HG02852 (cell line): ENCODE results near the gene KDM3A.

Experiments used
- ATAC-seq: cut with Tn5 transposase; IDR thresholded peaks from one replicate; pipeline ENCODE4 v1.9.1; 2021; ENCODE audit warnings: mild to moderate bottlenecking, moderate library complexity; ENCODE audit not compliant: unreplicated experiment

KDM3A gene

DNA sequence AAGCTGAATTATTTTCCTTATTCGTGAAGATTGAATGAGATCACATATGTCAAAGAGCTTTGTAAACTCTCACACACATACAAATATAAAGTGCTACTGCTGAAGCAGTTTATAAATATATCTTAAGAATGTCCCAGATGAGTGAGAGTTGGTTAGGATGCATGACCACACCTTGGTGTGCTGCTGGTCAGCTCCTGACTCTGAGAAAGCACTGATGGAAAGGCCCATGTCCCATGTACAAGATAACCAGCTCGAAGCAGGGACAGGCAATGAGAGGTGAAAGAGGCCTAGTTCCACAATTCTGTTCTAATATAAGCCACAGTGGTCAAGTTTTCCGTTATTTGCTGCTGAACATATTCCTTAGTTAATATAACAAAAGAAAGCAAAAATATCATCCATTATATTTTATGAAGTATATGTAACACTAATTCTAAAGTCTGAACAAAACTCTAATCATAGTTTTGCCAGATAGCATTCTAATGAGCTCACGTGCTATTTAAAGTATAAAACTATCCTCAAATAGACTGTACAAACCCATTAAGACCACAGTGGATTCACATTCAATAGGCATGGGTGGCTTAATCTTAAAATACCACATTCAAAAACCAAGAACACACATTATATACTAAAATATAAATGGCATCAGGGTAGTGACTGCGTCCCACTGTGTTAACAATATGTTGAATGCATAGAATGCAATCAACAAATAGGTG, 72.9 kb downstream of the KDM3A start:
- ATAC-seq, result no peak

DNA sequence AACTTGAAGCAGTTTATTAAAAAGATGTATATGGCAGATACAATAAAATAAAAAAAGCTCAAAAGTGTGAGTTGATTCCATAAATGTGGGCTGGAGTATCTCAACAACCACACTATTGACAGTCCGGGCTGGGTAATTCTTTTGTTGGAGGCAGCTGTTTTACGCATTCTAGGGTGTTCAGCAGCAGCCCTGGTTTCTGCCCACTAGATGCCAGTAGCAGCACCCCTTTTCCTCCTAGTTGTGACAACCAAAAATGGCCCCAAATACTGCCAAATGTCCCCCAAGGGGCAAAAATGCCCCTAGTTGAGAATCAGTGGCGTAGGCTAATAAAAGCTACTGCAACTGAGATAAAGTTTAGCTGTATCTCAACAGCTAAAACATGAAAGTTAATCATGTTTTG, 77.3 kb downstream of the KDM3A start:
- ATAC-seq, result no peak

DNA sequence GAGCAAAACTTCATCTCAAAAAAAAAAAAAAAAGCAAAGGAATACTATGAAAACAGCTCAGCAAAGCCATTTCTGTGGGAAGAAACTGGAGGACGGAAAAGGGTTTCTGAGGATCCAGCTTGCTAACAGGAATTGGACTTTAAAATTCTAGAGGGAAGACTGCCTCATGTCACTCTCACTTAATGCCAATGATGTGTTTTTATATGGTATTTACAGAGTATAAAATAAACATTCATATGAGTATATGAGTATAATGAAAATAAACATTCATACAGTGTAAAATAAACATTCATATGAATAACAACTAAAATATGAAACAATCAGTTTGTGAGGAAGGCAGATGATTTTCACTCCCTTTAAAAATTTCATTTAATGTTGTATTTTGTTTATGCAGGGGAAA, 78.2 kb downstream of the KDM3A start:
- ATAC-seq, result no peak

DNA sequence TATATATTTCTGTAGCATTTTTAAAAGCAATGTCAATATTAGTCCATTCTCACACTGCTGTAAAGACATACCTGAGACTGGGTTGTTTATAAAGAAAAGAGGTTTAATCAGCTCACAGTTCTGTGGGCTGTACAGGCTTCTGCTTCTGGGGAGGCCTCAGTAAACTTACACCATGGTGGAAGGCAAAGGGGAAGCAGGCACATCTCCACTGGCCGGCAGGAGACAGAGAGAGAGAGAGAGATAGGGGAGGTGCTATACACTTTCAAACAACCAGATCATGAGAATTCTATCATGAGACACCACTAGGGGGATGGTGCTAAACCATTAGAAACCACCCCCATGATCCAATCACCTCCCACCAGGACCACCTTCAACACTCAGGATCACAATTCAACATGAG, 79.0 kb downstream of the KDM3A start:
- no peak for ATAC-seq

DNA sequence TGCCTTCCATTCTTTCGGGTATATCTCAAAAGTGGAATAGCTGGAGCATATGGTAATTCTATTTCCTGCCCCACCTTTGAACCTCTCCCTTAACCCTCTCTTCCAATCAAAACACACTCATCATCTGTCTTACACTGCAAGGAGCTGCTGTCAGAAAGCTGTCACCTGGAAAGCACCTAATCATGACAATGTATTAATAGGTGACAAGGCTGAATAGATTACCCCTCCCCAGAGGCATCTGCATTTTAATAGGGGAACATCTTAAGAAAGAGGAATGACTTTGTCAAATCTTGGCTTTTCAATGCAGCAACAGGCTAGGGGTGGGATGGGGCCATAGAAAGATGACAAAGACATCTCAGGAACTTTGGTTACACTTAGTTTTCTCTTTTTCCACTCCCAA, 80.8 kb downstream of the KDM3A start:
- ATAC-seq, result no peak

DNA sequence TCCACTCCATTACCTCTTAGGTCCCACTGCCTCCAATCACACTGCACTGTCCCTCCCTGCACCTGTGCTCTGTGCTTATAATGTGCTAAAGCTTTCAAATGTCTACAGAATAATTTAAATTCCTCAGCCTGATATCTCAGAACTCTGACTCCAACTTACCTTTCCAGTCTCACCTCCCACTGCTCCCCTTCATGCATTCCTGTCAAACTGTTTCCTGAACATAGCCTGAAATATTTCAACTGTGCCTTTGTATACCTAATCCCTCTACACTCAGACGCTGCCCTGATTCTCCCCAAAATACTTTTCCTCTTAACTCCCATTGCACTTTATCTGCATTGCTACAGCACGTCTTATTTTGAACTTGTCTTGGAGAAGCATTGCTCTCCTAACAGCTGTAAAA, 81.5 kb downstream of the KDM3A start:
- ATAC-seq, result no peak

DNA sequence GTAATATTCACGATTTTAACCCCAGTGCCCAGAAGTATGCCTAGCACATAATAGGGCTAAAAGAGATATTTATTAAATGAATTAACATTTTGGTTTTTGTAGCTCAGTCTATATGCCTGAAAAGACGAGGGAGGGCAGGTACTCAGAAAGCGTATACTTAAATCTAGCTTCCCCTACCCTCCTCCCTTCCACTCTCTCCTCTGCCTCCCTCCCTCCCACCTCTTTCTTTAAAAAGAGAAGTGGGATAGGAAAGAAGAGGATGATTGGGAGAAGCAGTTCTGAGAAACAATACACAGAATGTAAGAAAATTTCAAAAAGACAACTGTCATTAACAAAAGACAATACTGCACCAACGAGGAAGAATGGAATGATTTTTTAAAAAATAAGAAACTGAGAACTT, 82.3 kb downstream of the KDM3A start:
- ATAC-seq, result no peak

DNA sequence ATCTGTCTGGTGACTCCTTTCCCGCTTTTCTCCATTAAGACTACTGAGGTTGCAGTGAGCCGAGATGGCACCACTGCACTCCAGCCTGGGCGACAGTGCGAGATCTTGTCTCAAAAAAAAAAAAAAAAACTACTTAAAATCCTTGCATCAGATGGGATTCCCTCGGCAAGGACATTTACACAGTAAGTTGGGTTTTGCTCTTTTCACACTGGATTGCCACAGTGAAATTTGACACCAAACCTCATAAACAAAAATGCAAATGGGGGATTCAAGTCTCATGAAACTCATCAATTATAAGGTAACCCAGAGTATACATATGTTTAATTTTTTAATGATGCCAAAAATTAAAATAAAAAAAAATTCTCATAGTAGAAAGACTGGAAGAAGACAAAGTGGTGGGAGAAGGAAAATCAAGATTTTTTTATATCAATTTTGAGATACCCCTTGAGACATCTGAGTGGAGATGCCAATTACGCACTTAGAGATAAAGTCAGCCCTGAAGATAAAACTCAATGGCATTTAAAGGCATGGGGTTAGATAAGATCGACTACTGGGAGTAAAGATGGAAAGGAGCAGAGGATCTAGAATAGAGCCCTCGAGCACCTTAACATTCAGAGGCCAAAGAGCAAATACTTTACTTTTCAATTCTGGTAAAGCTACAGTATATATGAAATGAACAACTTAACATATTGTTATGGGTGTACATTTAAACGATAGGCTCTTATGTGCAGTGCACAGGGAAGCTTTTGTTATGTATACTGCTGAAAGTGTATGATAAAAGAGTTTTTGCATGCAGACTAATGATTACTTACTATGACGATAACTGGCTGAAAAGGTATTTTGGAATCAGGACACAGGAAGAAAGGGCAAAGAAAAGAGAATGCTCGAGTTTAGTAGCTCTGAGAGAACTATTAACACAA, 84.5 kb downstream of the KDM3A start:
- ATAC-seq, result no peak

DNA sequence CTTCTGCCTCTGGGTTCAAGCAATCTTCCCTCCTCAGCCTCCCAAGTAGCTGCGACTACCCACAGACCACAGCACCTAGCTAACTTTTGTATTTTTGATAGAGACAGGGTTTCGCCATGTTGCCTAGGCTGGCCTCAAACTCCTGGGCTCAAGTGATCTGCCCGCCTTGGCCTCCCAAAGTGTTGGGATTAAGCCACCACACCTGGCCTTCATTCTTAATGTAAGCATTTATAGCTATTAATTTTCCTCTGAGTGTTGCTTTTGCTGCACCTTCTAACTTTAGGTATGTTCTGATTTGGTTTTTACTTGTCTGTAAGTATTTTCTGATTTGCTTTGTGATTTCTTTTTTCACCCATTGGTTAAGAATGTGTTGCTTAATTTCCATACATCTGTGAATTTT, 92.4 kb downstream of the KDM3A start:
- ATAC-seq, result no peak

DNA sequence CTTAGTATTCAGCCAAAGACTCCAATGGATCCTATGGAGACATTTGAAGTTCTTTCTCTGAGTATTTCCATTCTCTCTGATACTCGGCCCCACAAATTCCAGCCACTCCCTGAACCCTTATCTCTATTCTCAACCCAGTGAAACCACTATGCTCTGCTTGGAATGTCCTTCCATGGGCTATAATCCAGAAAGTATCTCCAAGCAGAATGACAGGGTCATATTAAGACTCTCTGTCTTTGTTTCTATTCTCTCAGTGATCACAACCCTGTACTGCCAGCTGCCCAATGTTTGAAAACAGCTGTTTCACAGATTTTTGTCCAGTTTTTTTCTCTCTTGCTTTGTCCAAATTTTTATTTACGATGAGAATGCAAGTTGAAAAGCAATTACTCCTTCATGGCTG, 100.2 kb downstream of the KDM3A start:
- no peak for ATAC-seq
